HG03095 (cell line): ENCODE measurements around the gene CSF1.
"Not testable (repeated sequence)": the region's sequence is repeated elsewhere in the genome, so short reads cannot be mapped to it uniquely, and the experiment has no call there.

ENCODE experiments used
- ATAC-seq: cut with Tn5 transposase; IDR thresholded peaks from one replicate; pipeline ENCODE4 v1.9.1; 2021; ENCODE audit warnings: moderate library complexity; ENCODE audit not compliant: unreplicated experiment

The CSF1 gene

GRCh38 chr1:109933856-109934711, 23.4 kb downstream of the CSF1 start:
- no peak for ATAC-seq

GRCh38 chr1:109935451-109935900, 24.8 kb downstream of the CSF1 start:
- ATAC-seq: no peak

- ATAC-seq: no peak
Observed at GRCh38 chr1:109937738-109938137, 27.1 kb downstream of the CSF1 start.

- no peak for ATAC-seq
Observed at GRCh38 chr1:109938556-109938955, 27.9 kb downstream of the CSF1 start.

- ATAC-seq: no peak
Observed at GRCh38 chr1:109942434-109942833, 31.8 kb downstream of the CSF1 start.

- no peak for ATAC-seq
Observed at GRCh38 chr1:109944541-109944940, 33.9 kb downstream of the CSF1 start.

- no peak for ATAC-seq
Observed at GRCh38 chr1:109946511-109946910, 35.9 kb downstream of the CSF1 start.

- no peak for ATAC-seq
Observed at GRCh38 chr1:109947582-109948284, 37.1 kb downstream of the CSF1 start.

GRCh38 chr1:109948285-109948630, 37.6 kb downstream of the CSF1 start:
- no peak for ATAC-seq

- ATAC-seq: no peak
Observed at GRCh38 chr1:109950038-109950437, 39.4 kb downstream of the CSF1 start.

- ATAC-seq: no peak
Observed at GRCh38 chr1:109950509-109950908, 39.9 kb downstream of the CSF1 start.

GRCh38 chr1:109951501-109951900, 40.9 kb downstream of the CSF1 start:
- ATAC-seq: not testable (repeated sequence)

GRCh38 chr1:109954041-109954512, 43.4 kb downstream of the CSF1 start:
- no peak for ATAC-seq

- ATAC-seq: no peak
Observed at GRCh38 chr1:109959632-109959973, 49.0 kb downstream of the CSF1 start.

- ATAC-seq: no peak
Observed at GRCh38 chr1:109959974-109960744, 49.5 kb downstream of the CSF1 start.

GRCh38 chr1:109960745-109961094, 50.1 kb downstream of the CSF1 start:
- ATAC-seq: no peak

- ATAC-seq: no peak
Observed at GRCh38 chr1:109963864-109964263, 53.2 kb downstream of the CSF1 start.

- ATAC-seq: no peak
Observed at GRCh38 chr1:109969146-109969829, 58.6 kb downstream of the CSF1 start.

- ATAC-seq: no peak
Observed at GRCh38 chr1:109969907-109970306, 59.3 kb downstream of the CSF1 start.

- no peak for ATAC-seq
Observed at GRCh38 chr1:109971559-109971958, 60.9 kb downstream of the CSF1 start.

- no peak for ATAC-seq
Observed at GRCh38 chr1:109974191-109974590, 63.5 kb downstream of the CSF1 start.
